AML-193 (cell line): ENCODE data around the gene RMI2.
"Not testable (repeated sequence)": the region's sequence is repeated elsewhere in the genome, so short reads cannot be mapped to it uniquely, and the experiment has no call there.

Source experiments
- DNase-seq, 2 experiments: peaks; one replicate each; lab custom pipeline; 2025; lab: John Stamatoyannopoulos, UW

Gene RMI2

DNA sequence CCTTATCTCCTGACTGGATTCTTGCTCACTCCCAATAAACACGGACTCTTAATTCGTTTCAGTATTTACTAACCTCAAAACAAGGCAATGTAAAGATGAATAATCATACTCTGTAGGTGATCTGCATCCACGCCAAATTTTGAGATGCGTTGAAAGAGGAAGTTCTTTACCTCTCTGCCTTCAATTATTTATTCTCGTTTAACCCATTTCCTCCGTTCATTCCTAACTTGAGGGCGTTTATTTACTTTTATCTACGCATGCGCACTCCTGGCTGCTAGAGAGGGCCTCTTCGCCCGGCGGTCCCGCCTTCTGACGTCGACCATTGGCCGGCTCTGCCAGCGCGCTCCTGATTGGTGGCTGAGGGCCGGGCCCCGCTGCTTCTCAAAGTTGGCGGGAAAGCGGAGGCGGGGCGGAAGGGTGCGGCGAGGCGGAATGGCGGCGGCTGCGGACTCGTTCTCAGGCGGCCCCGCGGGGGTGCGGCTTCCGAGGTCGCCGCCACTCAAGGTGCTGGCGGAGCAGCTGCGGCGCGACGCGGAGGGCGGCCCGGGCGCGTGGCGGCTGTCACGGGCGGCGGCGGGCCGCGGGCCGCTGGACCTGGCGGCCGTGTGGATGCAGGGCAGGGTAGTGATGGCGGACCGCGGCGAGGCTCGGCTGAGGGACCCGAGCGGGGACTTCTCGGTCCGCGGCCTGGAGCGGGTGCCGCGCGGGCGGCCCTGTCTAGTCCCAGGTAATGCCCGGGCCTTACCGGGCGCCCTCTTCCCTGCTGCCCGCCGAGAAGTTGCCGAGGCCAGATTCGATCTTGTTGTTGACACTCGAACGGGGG, at the start of gene RMI2:
RMI2 (plus strand) TSS at position 420 of the 823 bp plus-strand sequence; CDS start at position 433, 13 bp downstream.
- DNase-seq: peak; percentile 94 to 98

- no peak for DNase-seq
Measured at GRCh38 chr16:11295672-11296071, 49.6 kb upstream of the RMI2 start.

GRCh38 chr16:11296351-11296705, 48.9 kb upstream of the RMI2 start:
- DNase-seq: no peak

- no peak for DNase-seq
Measured at GRCh38 chr16:11296706-11297491, 48.4 kb upstream of the RMI2 start.

DNA sequence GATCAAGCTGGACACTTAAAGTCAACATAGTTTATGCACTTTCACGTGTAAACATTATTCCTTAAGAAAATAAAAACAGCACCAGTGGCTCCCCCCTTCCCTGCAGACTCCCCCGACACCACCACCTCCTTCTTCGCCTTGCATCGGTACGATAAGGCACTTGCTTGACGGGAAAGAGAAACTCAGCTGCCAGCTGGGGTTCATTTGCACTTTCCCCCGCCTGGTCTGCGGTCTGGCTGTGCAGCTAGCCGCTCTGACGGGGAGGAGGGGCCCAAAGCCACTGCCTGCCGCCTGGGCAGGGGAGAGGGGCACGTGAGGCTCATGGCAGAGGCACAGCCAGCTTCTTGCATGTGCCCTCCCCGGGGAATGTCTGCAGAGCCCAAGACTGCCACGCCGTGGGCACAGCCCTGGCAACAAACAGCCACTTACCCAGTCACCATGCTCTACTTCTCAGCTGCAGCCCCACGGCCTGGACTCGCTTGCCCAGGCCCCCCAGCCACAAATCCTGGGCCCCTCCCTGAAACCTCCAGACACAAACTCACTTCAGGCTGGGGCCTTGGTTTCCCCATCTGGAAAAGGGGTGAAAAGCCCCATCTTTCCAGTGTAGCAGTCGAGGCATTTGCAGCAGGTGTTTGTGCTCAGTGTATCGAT, 47.6 kb upstream of the RMI2 start:
- peak; percentile 79 to 82 for DNase-seq

GRCh38 chr16:11298143-11298900, 46.9 kb upstream of the RMI2 start:
- no peak for DNase-seq

DNA sequence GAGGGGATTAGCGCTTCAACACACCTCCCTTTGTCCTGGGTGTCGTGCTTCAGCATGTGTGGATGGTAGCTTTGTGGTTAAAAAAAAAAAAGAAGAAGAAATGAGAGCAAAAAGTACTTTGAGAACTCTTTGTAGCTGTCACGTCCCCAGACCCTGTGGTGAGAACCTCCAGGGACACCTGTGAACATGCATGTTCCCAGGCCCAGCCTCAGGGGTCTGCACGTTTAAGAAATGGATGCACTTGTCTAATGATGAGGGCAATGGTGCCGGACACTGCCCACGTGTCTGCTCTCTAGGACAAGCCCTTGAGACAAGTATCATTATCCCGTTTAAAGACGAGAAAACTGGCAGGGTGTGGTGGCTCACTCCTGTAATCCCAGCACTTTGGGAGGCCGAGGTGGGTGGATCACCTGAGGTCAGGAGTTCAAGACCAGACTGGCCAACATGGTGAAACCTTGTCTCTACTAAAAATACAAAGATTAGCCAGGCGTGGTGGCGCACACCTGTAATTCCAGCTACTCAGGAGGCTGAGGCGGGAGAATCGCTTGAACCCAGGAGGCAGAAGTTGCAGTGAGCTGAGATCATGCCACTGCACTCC, 46.2 kb upstream of the RMI2 start:
- DNase-seq: not testable (repeated sequence)

GRCh38 chr16:11299865-11300559, 45.2 kb upstream of the RMI2 start:
- no peak for DNase-seq

GRCh38 chr16:11300560-11300892, 44.7 kb upstream of the RMI2 start:
- DNase-seq: no peak

- no peak for DNase-seq
Measured at GRCh38 chr16:11301645-11302501, 43.4 kb upstream of the RMI2 start.

DNA sequence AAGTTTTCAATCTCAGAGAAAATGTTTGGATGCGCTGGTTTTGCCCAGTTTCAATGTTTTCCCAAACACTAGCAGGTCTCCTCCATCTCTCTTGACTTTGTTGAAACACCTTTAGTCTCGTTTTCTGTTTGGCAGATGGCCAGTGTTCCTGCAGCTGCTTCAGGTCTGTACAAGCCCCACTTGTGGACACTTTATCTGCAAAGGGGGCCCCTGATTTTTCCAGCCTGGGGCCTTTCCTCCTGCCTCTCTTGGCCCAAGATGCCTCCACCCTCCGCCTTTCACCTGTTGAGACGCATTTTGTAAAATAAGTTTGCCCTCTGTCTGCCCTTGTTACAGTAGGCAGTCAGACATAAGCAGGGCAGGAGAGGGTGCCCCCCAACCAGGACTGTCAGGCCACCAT, 42.3 kb upstream of the RMI2 start:
- no peak for DNase-seq

DNA sequence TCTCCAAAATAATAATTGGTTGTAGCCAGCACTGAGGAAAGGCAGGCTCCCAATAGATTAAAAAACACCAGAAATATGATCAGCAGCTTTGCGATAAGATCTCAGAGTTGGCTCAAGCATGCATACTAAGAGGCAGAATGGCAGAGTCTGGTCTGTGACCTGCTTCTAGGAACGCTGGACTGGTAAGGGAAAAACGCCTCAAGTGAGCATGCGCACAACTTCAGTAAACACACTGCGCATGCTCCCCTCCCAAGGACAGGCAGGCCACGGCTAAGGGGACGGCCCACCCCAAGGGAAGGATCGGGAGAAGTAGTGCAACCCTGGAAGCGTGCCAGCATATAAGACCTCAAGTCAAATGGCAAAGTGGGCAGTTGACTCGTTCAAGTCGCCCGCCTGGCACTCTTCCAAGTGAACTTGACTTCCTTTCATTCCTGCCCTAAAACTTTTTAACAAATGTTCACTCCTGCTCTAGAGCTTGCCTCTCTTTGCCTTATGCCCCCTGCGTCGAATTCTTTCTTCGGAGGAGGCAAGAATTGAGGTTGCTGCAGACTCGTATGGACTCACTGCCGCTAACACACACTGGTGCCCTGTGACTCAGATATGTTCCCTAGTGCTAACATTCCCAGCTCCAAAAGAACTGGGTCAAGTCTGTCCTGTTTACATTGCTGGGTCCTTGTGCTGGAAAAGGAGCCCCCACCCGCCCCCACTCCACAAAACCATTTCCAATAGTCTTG, 41.7 kb upstream of the RMI2 start:
- no peak for DNase-seq

DNA sequence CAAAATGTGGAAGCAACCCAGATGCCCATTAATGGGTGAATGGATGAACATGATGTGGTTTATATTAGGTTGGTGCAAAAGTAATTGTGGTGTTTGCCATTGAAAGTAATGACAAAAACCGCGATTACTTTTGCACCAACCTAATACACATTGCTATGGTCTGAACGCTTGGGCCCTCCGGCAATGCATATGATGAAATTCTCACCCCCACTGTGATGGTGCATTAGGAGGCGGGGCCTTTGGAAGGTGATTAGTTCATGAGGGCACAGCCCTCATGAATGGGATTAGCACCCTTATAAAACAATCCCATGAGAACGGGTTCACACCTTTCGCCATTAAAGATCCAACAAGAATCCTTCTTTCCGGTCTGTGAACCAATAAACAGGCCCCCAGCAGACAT, 38.9 kb upstream of the RMI2 start:
- DNase-seq: no peak

GRCh38 chr16:11306997-11307638, 38.1 kb upstream of the RMI2 start:
- DNase-seq: peak; percentile 86 to 93

- DNase-seq: no peak
Measured at GRCh38 chr16:11307639-11308492, 37.4 kb upstream of the RMI2 start.

DNA sequence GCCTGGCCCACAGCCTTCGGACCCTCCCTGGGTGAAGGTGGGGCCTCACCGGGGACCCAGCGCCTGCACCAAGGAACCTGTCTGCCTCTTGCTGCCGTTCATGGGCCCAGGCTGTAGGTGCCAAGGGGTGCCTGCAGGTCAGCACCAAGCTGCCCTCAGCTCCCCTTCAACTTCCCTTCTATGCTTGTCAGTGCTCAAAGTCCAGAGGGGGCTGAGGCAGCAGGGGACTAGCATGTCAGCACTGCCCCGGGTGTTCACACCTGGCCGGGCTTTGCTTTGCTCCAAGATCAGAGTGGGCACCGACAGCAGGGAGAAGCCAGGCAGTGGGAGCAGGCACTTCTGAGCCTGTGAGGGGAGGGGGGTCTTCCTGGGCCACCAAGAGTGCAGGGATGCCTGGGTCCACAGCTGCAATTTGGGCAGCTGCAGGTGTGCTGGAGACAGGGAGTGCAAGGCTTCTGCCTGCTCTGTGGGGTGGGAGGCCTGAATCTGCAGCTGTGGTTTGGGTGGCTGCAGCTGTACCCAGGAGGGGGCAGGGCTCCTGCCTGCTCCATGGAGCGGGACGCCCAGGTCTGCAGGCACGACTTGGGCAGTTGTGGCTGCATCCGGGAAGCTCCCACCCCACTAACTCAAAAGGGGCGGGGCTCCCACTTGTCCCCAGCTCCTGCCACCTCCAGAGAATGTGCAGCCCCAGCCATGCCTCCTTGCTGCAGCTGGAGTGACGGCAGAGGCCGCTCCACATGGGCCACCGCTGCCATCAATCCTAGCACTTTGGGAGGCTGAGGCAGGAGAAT, 36.6 kb upstream of the RMI2 start:
- no peak for DNase-seq
